Suprapubic skin (tissue), 4 donors: ENCODE results near the gene ENSA. TPM values are rescaled to one million over a fixed set of nuclear protein-coding genes. Genes with fewer than 3 reads are reported as not detected.

Experiments used
- DNase-seq, 2 donors: peaks; one replicate each; pipeline ENCODE4 v3.0.0-alpha.2; 2019; ENCODE audit warnings: low spot score in 2 of 2
- H3K27ac ChIP-seq: fragments of 200-600 bp; sonication (generic); one replicate; pipeline ENCODE4 v1.5.1; 2019
- H3K27me3 ChIP-seq: fragments of 200-600 bp; sonication (generic); one replicate; pipeline ENCODE4 v1.5.1; 2019
- H3K36me3 ChIP-seq: fragments of 200-600 bp; sonication (generic); one replicate; pipeline ENCODE4 v1.5.1; 2019
- H3K4me1 ChIP-seq: fragments of 200-600 bp; sonication (generic); one replicate; pipeline ENCODE4 v1.5.1; 2019
- H3K4me3 ChIP-seq: fragments of 200-600 bp; sonication (generic); one replicate; pipeline ENCODE4 v1.5.1; 2019; ENCODE audit warnings: mild to moderate bottlenecking
- H3K9me3 ChIP-seq: fragments of 200-600 bp; sonication (generic); one replicate; pipeline ENCODE4 v1.5.1; 2019
- CTCF ChIP-seq, 2 donors: fragments of 200-600 bp in 1 of 2; fragments of 450-650 bp in 1 of 2; sonication (generic) in 1 of 2; IDR thresholded peaks; one replicate each; pipeline ENCODE4 v1.5.1; 2016 to 2019; ENCODE audit warnings: antibody characterized with exemption in 2 of 2, mild to moderate bottlenecking in 1 of 2, moderate library complexity in 1 of 2
- EP300 ChIP-seq: sonication (generic); formaldehyde crosslinking; IDR thresholded peaks from one replicate; pipeline ENCODE4 v1.6.1; 2017; ENCODE audit warnings: antibody characterized with exemption
- POLR2A ChIP-seq, 2 donors: fragments of 450-650 bp; IDR thresholded peaks; one replicate each; pipeline ENCODE4 v1.6.1; 2017; ENCODE audit warnings: antibody characterized with exemption in 2 of 2, mild to moderate bottlenecking in 2 of 2, moderate library complexity in 2 of 2
- POLR2AphosphoS5 ChIP-seq, 3 donors: sonication (generic); formaldehyde crosslinking; IDR thresholded peaks; one replicate each; pipeline ENCODE4 v1.6.1; 2017; ENCODE audit warnings: antibody characterized with exemption in 3 of 3
- WGBS: methylation state at CpG from one replicate; pipeline ENCODE4 v1.1.5; 2018; 5-methylcytosine and 5-hydroxymethylcytosine counted together
- total RNA-seq, 4 donors: library from RNA; depleted of rRNA; stranded (reverse); fragments of >200 nt; gene quantifications; one replicate each; pipeline ENCODE4 v1.1.0, GENCODE V29; 2016

Gene ENSA
- 100 to 1,000 TPM; 266 to 384 (median 291) TPM for total RNA-seq

GRCh38 chr1:150629115-150629928 is at the start of gene ENSA:
Gene ENSA, minus strand, starts transcription at chr1:150629612. Its CDS starts 142 bp downstream, at chr1:150629470.
- Histone ChIP-seq H3K9me3 (no peaks in the 10 kb centered on the region), H3K4me3 (peak within 1 kb of the TSS; percentile 62), H3K4me1 (peaks cover 52% of the 10 kb centered on the region), H3K36me3 (peaks cover 30% of the 10 kb centered on the region), H3K27me3 (no peaks in the 10 kb centered on the region), H3K27ac (peak within 1 kb of the TSS; percentile 96)
- DNase-seq: peak; percentile 99 to 100
- peak in 1 of 2 donors; percentile 93 for TF ChIP-seq POLR2A (IDR thresholded peaks at IDR 0.05)
- TF ChIP-seq POLR2AphosphoS5 (IDR thresholded peaks at IDR 0.05): peak; percentile 40 to 77 (median 74)
- no peak for TF ChIP-seq EP300
- under 1% methylated on average over 29 of the region's 49 CpGs for WGBS

GRCh38 chr1:150678988-150679387 is 49.6 kb upstream of the ENSA start:
- H3K27ac ChIP-seq: no peak overlapping the region
- TF ChIP-seq CTCF (IDR thresholded peaks at IDR 0.05) (no peak), POLR2AphosphoS5 (IDR thresholded peaks at IDR 0.05) (no peak), POLR2A (IDR thresholded peaks at IDR 0.05) (no peak), EP300 (no peak)
- DNase-seq: no peak
- WGBS: 93% methylated on average over 1 of the region's 1 CpG
- H3K4me1 ChIP-seq: no peaks in the 10 kb centered on the region
- H3K36me3 ChIP-seq: peaks cover 24% of the 10 kb centered on the region
- H3K9me3 ChIP-seq: no peaks in the 10 kb centered on the region
- no peaks in the 10 kb centered on the region for H3K27me3 ChIP-seq
- no peak overlapping the region for H3K4me3 ChIP-seq

GRCh38 chr1:150674881-150675280 is 45.5 kb upstream of the ENSA start:
- WGBS: 88% methylated on average over 4 of the region's 4 CpGs
- no peaks in the 10 kb centered on the region for H3K9me3 ChIP-seq
- H3K27ac ChIP-seq: no peak overlapping the region

GRCh38 chr1:150663321-150663720 is 33.9 kb upstream of the ENSA start:
- 99% methylated on average over 7 of the region's 7 CpGs for WGBS
- H3K27ac ChIP-seq: no peak overlapping the region
- TF ChIP-seq EP300: no peak
- TF ChIP-seq POLR2AphosphoS5 (IDR thresholded peaks at IDR 0.05): no peak
- no peak for TF ChIP-seq POLR2A (IDR thresholded peaks at IDR 0.05)
- TF ChIP-seq CTCF (IDR thresholded peaks at IDR 0.05): no peak
- H3K36me3 ChIP-seq: peaks cover 23% of the 10 kb centered on the region
- H3K4me1 ChIP-seq: peaks cover 7% of the 10 kb centered on the region
- no peaks in the 10 kb centered on the region for H3K27me3 ChIP-seq
- no peak for DNase-seq
- H3K4me3 ChIP-seq: no peak overlapping the region
- no peaks in the 10 kb centered on the region for H3K9me3 ChIP-seq

More at GRCh38 chr1:150674881-150675280, 45.5 kb upstream of the ENSA start:
- Histone ChIP-seq H3K4me3 (no peak overlapping the region), H3K4me1 (no peaks in the 10 kb centered on the region), H3K27me3 (no peaks in the 10 kb centered on the region), H3K36me3 (peaks cover 24% of the 10 kb centered on the region)
- no peak for DNase-seq
- TF ChIP-seq EP300: no peak
- no peak for TF ChIP-seq CTCF (IDR thresholded peaks at IDR 0.05)
- TF ChIP-seq POLR2A (IDR thresholded peaks at IDR 0.05): no peak
- TF ChIP-seq POLR2AphosphoS5 (IDR thresholded peaks at IDR 0.05): no peak

GRCh38 chr1:150662811-150663210 is 33.4 kb upstream of the ENSA start:
- whole genome bisulfite sequencing: 94% methylated on average over 9 of the region's 9 CpGs
- H3K9me3 ChIP-seq: no peaks in the 10 kb centered on the region
- TF ChIP-seq EP300 (no peak), POLR2A (IDR thresholded peaks at IDR 0.05) (no peak), CTCF (IDR thresholded peaks at IDR 0.05) (no peak), POLR2AphosphoS5 (IDR thresholded peaks at IDR 0.05) (no peak)
- no peak overlapping the region for H3K4me3 ChIP-seq
- peaks cover 7% of the 10 kb centered on the region for H3K4me1 ChIP-seq
- DNase-seq: no peak
- H3K27me3 ChIP-seq: no peaks in the 10 kb centered on the region
- H3K36me3 ChIP-seq: peaks cover 24% of the 10 kb centered on the region
- H3K27ac ChIP-seq: no peak overlapping the region
